ENCODE results near the gene ADPGK.
A peak's percentile ranks its signal among the peaks of the same experiment; 100 is the strongest.

Gene ADPGK

GRCh38 chr15:72786676-72787345 lies 3.3 kb upstream of the ADPGK start:
- no peak overlapping the region for H3K27ac ChIP-seq (ENCODE audit: low read length)
- no peak overlapping the region for H3K4me3 ChIP-seq (ENCODE audit: low read length)
- no peaks in the 10 kb centered on the region for H3K27me3 ChIP-seq (ENCODE audit: control insufficient read depth, insufficient read depth, low read length)
- H3K4me1 ChIP-seq (ENCODE audit: control insufficient read depth, low read depth, low read length): no peaks in the 10 kb centered on the region
- H3K9me3 ChIP-seq (ENCODE audit: control insufficient read depth, low read depth, low read length): no peaks in the 10 kb centered on the region
- H3K9ac ChIP-seq (ENCODE audit: low read length): no peak overlapping the region
- no peaks in the 10 kb centered on the region for H3K36me3 ChIP-seq (ENCODE audit: control insufficient read depth, low read depth, low read length)

- H3K4me3 ChIP-seq (ENCODE audit: low read length): no peak overlapping the region
- H3K27ac ChIP-seq (ENCODE audit: low read length): no peak overlapping the region
- no peaks in the 10 kb centered on the region for H3K9me3 ChIP-seq (ENCODE audit: control insufficient read depth, low read depth, low read length)
- H3K36me3 ChIP-seq (ENCODE audit: control insufficient read depth, low read depth, low read length): no peaks in the 10 kb centered on the region
- no peaks in the 10 kb centered on the region for H3K4me1 ChIP-seq (ENCODE audit: control insufficient read depth, low read depth, low read length)
- H3K27me3 ChIP-seq (ENCODE audit: control insufficient read depth, insufficient read depth, low read length): no peaks in the 10 kb centered on the region
- H3K9ac ChIP-seq (ENCODE audit: low read length): no peak overlapping the region
Observed at GRCh38 chr15:72786242-72786641, 2.7 kb upstream of the ADPGK start.

- H3K4me3 ChIP-seq (ENCODE audit: low read length): no peak overlapping the region
- no peaks in the 10 kb centered on the region for H3K27me3 ChIP-seq (ENCODE audit: control insufficient read depth, insufficient read depth, low read length)
- H3K9ac ChIP-seq (ENCODE audit: low read length): no peak overlapping the region
- no peaks in the 10 kb centered on the region for H3K9me3 ChIP-seq (ENCODE audit: control insufficient read depth, low read depth, low read length)
- H3K27ac ChIP-seq (ENCODE audit: low read length): no peak overlapping the region
- H3K4me1 ChIP-seq (ENCODE audit: control insufficient read depth, low read depth, low read length): no peaks in the 10 kb centered on the region
- H3K36me3 ChIP-seq (ENCODE audit: control insufficient read depth, low read depth, low read length): no peaks in the 10 kb centered on the region
Observed at GRCh38 chr15:72785841-72786240, 2.3 kb upstream of the ADPGK start.

GRCh38 chr15:72785432-72785831 lies 1.9 kb upstream of the ADPGK start:
- Histone ChIP-seq H3K4me3 (ENCODE audit: low read length) (no peak overlapping the region), H3K27me3 (ENCODE audit: control insufficient read depth, insufficient read depth, low read length) (no peaks in the 10 kb centered on the region)

DNA sequence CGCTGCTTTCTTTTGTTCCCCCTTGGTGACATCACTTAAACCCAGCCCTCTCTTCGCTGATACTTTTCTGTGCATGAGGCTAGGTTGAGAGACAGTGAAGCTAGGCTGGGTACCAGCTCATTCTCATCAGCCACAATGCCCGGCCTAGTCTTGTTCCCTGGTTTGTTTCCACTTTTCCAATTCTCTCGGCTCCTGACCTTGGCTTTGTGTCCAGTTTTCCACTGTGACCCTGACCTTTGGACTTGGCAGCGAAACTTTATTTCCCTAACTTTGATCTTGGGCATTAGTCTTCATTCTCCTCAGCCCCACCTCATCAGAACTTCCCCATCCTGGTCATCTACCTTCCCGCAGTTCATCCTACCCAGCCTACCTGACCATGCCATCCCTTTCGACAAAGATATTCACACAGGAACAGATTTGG lies 908 bp upstream of the ADPGK start:
- H3K27ac ChIP-seq (ENCODE audit: low read length): no peak overlapping the region
- H3K9me3 ChIP-seq (ENCODE audit: control insufficient read depth, low read depth, low read length): no peaks in the 10 kb centered on the region
- no peaks in the 10 kb centered on the region for H3K36me3 ChIP-seq (ENCODE audit: control insufficient read depth, low read depth, low read length)
- H3K4me1 ChIP-seq (ENCODE audit: control insufficient read depth, low read depth, low read length): no peaks in the 10 kb centered on the region
- H3K4me3 ChIP-seq (ENCODE audit: low read length): peak overlapping the region; percentile 95
- H3K9ac ChIP-seq (ENCODE audit: low read length): peak overlapping the region; percentile 81
- H3K27me3 ChIP-seq (ENCODE audit: control insufficient read depth, insufficient read depth, low read length): no peaks in the 10 kb centered on the region

More at GRCh38 chr15:72785432-72785831, 1.9 kb upstream of the ADPGK start:
- H3K9me3 ChIP-seq (ENCODE audit: control insufficient read depth, low read depth, low read length): no peaks in the 10 kb centered on the region
- H3K4me1 ChIP-seq (ENCODE audit: control insufficient read depth, low read depth, low read length): no peaks in the 10 kb centered on the region
- no peaks in the 10 kb centered on the region for H3K36me3 ChIP-seq (ENCODE audit: control insufficient read depth, low read depth, low read length)
- H3K9ac ChIP-seq (ENCODE audit: low read length): no peak overlapping the region
- H3K27ac ChIP-seq (ENCODE audit: low read length): no peak overlapping the region

- Histone ChIP-seq H3K36me3 (ENCODE audit: control insufficient read depth, low read depth, low read length) (no peaks in the 10 kb centered on the region), H3K4me3 (ENCODE audit: low read length) (peak overlapping the region; percentile 95), H3K4me1 (ENCODE audit: control insufficient read depth, low read depth, low read length) (no peaks in the 10 kb centered on the region), H3K27me3 (ENCODE audit: control insufficient read depth, insufficient read depth, low read length) (no peaks in the 10 kb centered on the region), H3K27ac (ENCODE audit: low read length) (peak overlapping the region; percentile 2), H3K9ac (ENCODE audit: low read length) (peak overlapping the region; percentile 81), H3K9me3 (ENCODE audit: control insufficient read depth, low read depth, low read length) (no peaks in the 10 kb centered on the region)
Observed at GRCh38 chr15:72783004-72783639, 436 bp downstream of the ADPGK start.

DNA sequence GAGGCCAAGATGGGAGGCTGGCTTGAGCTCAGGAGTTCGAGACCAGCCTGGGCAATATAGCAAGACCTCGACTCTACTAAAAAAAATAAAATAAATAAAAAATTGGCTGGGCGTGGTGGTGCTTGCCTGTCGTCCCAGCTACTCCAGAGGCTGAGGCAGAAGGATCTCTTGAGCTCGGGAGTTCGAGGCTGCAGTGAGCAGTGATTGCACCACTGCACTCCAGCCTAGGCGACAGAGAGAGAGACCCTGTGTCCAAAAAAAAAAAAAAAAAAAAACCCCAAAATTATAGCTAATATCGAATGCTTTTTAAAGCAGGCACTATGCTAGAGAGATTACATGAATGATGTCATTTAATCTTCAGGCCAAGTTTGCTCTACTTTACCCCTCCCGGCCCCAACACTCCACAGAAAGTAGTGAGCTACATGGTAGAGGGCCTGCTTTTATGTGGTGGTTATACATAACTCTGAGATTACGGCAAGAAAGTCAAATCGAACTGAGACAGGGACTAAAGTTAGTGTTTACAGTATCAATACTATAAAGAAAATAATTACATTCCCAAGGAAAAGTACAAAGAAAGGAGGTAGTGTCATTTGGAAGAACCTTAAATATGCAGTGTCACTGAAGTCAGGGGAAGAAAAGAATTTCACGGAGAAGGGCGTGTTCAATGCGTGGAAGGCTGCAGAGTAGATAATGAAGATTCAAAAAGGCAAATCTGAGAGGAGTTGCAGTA lies 1.1 kb downstream of the ADPGK start:
- H3K36me3 ChIP-seq (ENCODE audit: control insufficient read depth, low read depth, low read length): no peaks in the 10 kb centered on the region
- H3K4me1 ChIP-seq (ENCODE audit: control insufficient read depth, low read depth, low read length): no peaks in the 10 kb centered on the region
- no peaks in the 10 kb centered on the region for H3K9me3 ChIP-seq (ENCODE audit: control insufficient read depth, low read depth, low read length)
- peak overlapping the region; percentile 95 for H3K4me3 ChIP-seq (ENCODE audit: low read length)
- peak overlapping the region; percentile 2 for H3K27ac ChIP-seq (ENCODE audit: low read length)
- peak overlapping the region; percentile 81 for H3K9ac ChIP-seq (ENCODE audit: low read length)
- no peaks in the 10 kb centered on the region for H3K27me3 ChIP-seq (ENCODE audit: control insufficient read depth, insufficient read depth, low read length)

- H3K4me3 ChIP-seq (ENCODE audit: low read length): no peak overlapping the region
- H3K27ac ChIP-seq (ENCODE audit: low read length): no peak overlapping the region
Observed at GRCh38 chr15:72781631-72782030, 1.9 kb downstream of the ADPGK start.

GRCh38 chr15:72778796-72779195 lies 4.8 kb downstream of the ADPGK start:
- Histone ChIP-seq H3K36me3 (ENCODE audit: control insufficient read depth, low read depth, low read length) (peaks cover 9% of the 10 kb centered on the region), H3K4me3 (ENCODE audit: low read length) (no peak overlapping the region), H3K9me3 (ENCODE audit: control insufficient read depth, low read depth, low read length) (no peaks in the 10 kb centered on the region), H3K27ac (ENCODE audit: low read length) (no peak overlapping the region), H3K4me1 (ENCODE audit: control insufficient read depth, low read depth, low read length) (no peaks in the 10 kb centered on the region), H3K9ac (ENCODE audit: low read length) (no peak overlapping the region), H3K27me3 (ENCODE audit: control insufficient read depth, insufficient read depth, low read length) (no peaks in the 10 kb centered on the region)

More at GRCh38 chr15:72781631-72782030, 1.9 kb downstream of the ADPGK start:
- no peaks in the 10 kb centered on the region for H3K27me3 ChIP-seq (ENCODE audit: control insufficient read depth, insufficient read depth, low read length)
- no peaks in the 10 kb centered on the region for H3K4me1 ChIP-seq (ENCODE audit: control insufficient read depth, low read depth, low read length)
- H3K36me3 ChIP-seq (ENCODE audit: control insufficient read depth, low read depth, low read length): no peaks in the 10 kb centered on the region
- no peaks in the 10 kb centered on the region for H3K9me3 ChIP-seq (ENCODE audit: control insufficient read depth, low read depth, low read length)
- H3K9ac ChIP-seq (ENCODE audit: low read length): no peak overlapping the region

DNA sequence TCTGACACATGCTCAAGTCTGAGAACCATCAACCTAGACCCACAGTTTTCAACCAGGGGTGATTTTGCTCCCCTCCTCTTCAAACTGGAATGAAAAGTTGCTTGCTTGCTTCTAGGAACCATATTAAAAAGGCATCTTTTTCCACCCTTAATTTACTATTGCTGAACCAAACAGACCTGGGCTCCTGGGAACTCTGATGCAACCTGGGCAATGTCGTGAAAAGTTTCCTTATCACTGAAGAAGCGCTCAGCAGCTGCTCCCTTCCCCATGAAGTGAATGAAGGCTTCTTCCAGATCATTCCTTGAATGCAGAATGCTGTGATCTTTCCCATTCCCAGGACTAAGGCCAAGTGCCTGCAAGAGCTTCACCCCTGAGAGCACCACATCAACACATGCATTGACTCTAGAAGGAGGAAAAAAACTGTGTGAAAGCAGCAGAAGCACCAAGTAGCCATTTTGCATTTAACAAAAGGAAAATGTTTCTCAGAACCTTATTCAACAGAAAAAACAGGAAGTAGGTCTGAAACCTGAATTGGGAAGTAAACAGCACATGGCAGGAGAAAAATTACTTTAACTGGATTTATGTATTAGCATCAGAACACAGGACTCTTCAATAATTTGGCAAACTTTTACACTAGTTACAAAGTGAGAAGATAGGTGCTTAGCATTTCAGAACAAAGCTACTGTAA lies 8.7 kb downstream of the ADPGK start:
- no peak overlapping the region for H3K9ac ChIP-seq (ENCODE audit: low read length)
- H3K9me3 ChIP-seq (ENCODE audit: control insufficient read depth, low read depth, low read length): no peaks in the 10 kb centered on the region
- H3K27me3 ChIP-seq (ENCODE audit: control insufficient read depth, insufficient read depth, low read length): no peaks in the 10 kb centered on the region
- no peak overlapping the region for H3K4me3 ChIP-seq (ENCODE audit: low read length)
- no peaks in the 10 kb centered on the region for H3K4me1 ChIP-seq (ENCODE audit: control insufficient read depth, low read depth, low read length)
- no peak overlapping the region for H3K27ac ChIP-seq (ENCODE audit: low read length)
- H3K36me3 ChIP-seq (ENCODE audit: control insufficient read depth, low read depth, low read length): peaks cover 23% of the 10 kb centered on the region

DNA sequence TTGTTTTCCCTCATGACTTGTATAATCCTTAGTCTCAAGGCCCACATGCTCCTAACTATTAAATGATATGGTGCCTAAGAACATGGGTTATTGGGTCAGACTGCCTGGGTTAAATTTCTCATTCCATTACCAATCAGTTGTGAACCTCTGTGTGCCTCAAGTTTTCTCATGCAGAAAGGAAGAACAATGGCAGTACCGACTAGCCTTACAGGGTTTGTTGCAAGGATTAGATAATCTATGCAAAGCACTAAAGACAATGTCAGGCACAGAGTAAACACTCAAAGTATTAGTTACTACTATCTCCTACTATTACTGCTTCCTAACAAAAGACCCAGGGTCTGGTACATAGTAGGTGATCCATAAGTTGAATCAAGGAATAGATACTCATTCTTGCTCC lies 12.2 kb downstream of the ADPGK start:
- peaks cover 41% of the 10 kb centered on the region for H3K36me3 ChIP-seq (ENCODE audit: control insufficient read depth, low read depth, low read length)
- H3K27ac ChIP-seq (ENCODE audit: low read length): no peak overlapping the region

More for the DNA sequence above, 12.2 kb downstream of the ADPGK start:
- Histone ChIP-seq H3K4me1 (ENCODE audit: control insufficient read depth, low read depth, low read length) (no peaks in the 10 kb centered on the region), H3K9me3 (ENCODE audit: control insufficient read depth, low read depth, low read length) (peaks cover 9% of the 10 kb centered on the region), H3K27me3 (ENCODE audit: control insufficient read depth, insufficient read depth, low read length) (no peaks in the 10 kb centered on the region), H3K4me3 (ENCODE audit: low read length) (no peak overlapping the region), H3K9ac (ENCODE audit: low read length) (no peak overlapping the region)

All from iPS-18a (cell line).